Caco-2 (cell line): ENCODE data around the gene F5. TPM values are rescaled to one million over a fixed set of nuclear protein-coding genes. Genes with fewer than 3 reads are reported as not detected.

Source experiments
- BruUV-seq: library from RNA; stranded (reverse); fragments of 400-500 nt; replicated peaks from 2 replicates; lab custom pipeline; 2021; lab: Mats Ljungman, UMichigan
- CTCF ChIA-PET: fragments of 300-600 bp; sonication (Branson Sonifier 250); formaldehyde crosslinking; loops from one replicate; lab custom pipeline; 2022; ENCODE audit warnings: antibody characterized with exemption; lab: Charles Lee
- POLR2A ChIA-PET: fragments of 300-600 bp; sonication (Branson Sonifier 250); formaldehyde crosslinking; loops from one replicate; lab custom pipeline; 2022; ENCODE audit warnings: antibody characterized with exemption; lab: Charles Lee
- DNase-seq, 2 experiments: peaks; one replicate each; pipeline versions ENCODE4 v3.0.0 to v3.0.0-alpha.2; 2020 to 2022
- H3K27me3 ChIP-seq: replicated peaks from 2 replicates; pipeline ENCODE4 v1.6.0; 2011; ENCODE audit warnings: low read length; ENCODE audit not compliant: control insufficient read depth, insufficient read depth
- H3K36me3 ChIP-seq: 2 replicates; pipeline ENCODE4 v1.5.1; 2011; ENCODE audit warnings: low read length; ENCODE audit not compliant: control insufficient read depth, insufficient read depth
- H3K4me1 ChIP-seq: fragments of 250-450 bp; sonication (Bioruptor Pico); 2 replicates; pipeline ENCODE4 v1.5.1; 2020; ENCODE audit warnings: mild to moderate bottlenecking
- H3K4me3 ChIP-seq: 2 replicates; pipeline ENCODE4 v1.5.1; 2011; ENCODE audit warnings: low read depth, mild to moderate bottlenecking, control low read depth, low read length
- H3K9me3 ChIP-seq: fragments of 250-450 bp; sonication (Bioruptor Pico); 2 replicates; pipeline ENCODE4 v1.5.1; 2020; ENCODE audit warnings: mild to moderate bottlenecking, moderate library complexity
- H3K27ac Mint-ChIP-seq: one replicate; pipeline ENCODE4 v1.8.0; 2022; ENCODE audit warnings: mixed read lengths; ENCODE audit not compliant: unreplicated experiment
- H3K27me3 Mint-ChIP-seq: one replicate; pipeline ENCODE4 v1.8.0; 2022; ENCODE audit warnings: mixed read lengths; ENCODE audit not compliant: insufficient read depth, unreplicated experiment
- H3K36me3 Mint-ChIP-seq: one replicate; pipeline ENCODE4 v1.8.0; 2022; ENCODE audit warnings: mild to moderate bottlenecking, mixed read lengths; ENCODE audit not compliant: insufficient read depth, unreplicated experiment
- H3K4me1 Mint-ChIP-seq: one replicate; pipeline ENCODE4 v1.8.0; 2022; ENCODE audit warnings: low read depth, mixed read lengths; ENCODE audit not compliant: unreplicated experiment
- H3K4me3 Mint-ChIP-seq: one replicate; pipeline ENCODE4 v1.8.0; 2022; ENCODE audit warnings: mild to moderate bottlenecking, moderate library complexity, mixed read lengths; ENCODE audit not compliant: unreplicated experiment
- H3K9me3 Mint-ChIP-seq: one replicate; pipeline ENCODE4 v1.8.0; 2022; ENCODE audit warnings: mixed read lengths; ENCODE audit not compliant: unreplicated experiment
- CTCF ChIP-seq, 2 experiments: fragments of 200-600 bp in 1 of 2; IDR thresholded peaks; 1 replicate in 1 of 2; 2 replicates in 1 of 2; pipeline versions ENCODE4 v1.5.1 to v1.8.0; 2011 to 2022; ENCODE audit warnings: antibody characterized with exemption in 1 of 2, control low read depth in 1 of 2, inconsistent platforms in 1 of 2, low read depth in 1 of 2, low read length in 1 of 2, mild to moderate bottlenecking in 1 of 2, moderate library complexity in 1 of 2; ENCODE audit not compliant: insufficient read depth in 1 of 2, severe bottlenecking in 1 of 2, unreplicated experiment in 1 of 2
- intact Hi-C: fragments of 100-400 bp; cut with micrococcal nuclease; formaldehyde crosslinking; loops from one replicate; pipeline ENCODE4 v1.10.0; 2022; ENCODE audit not compliant: unreplicated experiment
- total RNA-seq: library from RNA; stranded (reverse); gene quantifications from 2 replicates; pipeline ENCODE4 v1.2.3, GENCODE V29; 2022

The F5 gene
- total RNA-seq, 1 experiment from 2014 or later: 0.50 TPM

DNA sequence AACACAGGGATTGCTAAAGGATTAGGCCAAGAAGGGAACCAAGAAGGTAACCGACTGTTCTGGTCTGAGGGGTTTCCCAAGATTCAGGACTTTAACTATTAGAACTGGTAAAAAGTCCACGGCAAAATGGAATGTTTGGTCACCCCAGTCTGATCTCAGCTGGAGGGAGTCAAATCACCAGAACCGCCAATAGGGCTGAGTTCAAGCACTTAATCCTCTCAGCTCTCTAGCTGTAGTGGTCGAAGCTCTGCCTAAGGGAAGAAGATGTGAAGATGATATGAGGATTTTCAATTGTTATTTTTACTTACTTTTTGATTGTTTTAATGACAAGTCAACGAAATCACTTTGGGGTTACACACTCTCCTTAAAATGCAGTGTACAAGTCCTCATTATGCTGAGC lies 29.1 kb downstream of the F5 start:
- no peak for DNase-seq
- H3K36me3 ChIP-seq: no peaks in the 10 kb centered on the region
- no peak overlapping the region for H3K27ac Mint-ChIP-seq
- H3K36me3 Mint-ChIP-seq: no peaks in the 10 kb centered on the region
- intact Hi-C loops: no loop called here
- no peaks in the 10 kb centered on the region for H3K27me3 ChIP-seq
- H3K4me1 ChIP-seq: no peaks in the 10 kb centered on the region
- CTCF ChIA-PET: interaction anchor here (1.7 kb wide), 1 partner anchor 252 kb away, joined by 3 read pairs; no protein-coding TSS in a partner anchor
- H3K27me3 Mint-ChIP-seq: no peaks in the 10 kb centered on the region
- TF ChIP-seq CTCF (IDR thresholded peaks at IDR 0.05; ENCODE audit: insufficient read depth in 1 of 2, low read depth in 1 of 2, low read length in 1 of 2, severe bottlenecking in 1 of 2, unreplicated experiment in 1 of 2): no peak
- no peak overlapping the region for H3K4me3 Mint-ChIP-seq
- POLR2A ChIA-PET: no interaction called here
- no peaks in the 10 kb centered on the region for H3K9me3 ChIP-seq
- H3K4me1 Mint-ChIP-seq: no peaks in the 10 kb centered on the region
- peaks cover 4% of the 10 kb centered on the region for H3K9me3 Mint-ChIP-seq
- no TSS peak for BruUV-seq
- H3K4me3 ChIP-seq: no peak overlapping the region

GRCh38 chr1:169550294-169550693 lies 36.0 kb downstream of the F5 start:
- Histone ChIP-seq H3K4me3 (no peak overlapping the region), H3K9me3 (no peaks in the 10 kb centered on the region), H3K36me3 (no peaks in the 10 kb centered on the region), H3K4me1 (peaks cover 25% of the 10 kb centered on the region), H3K27me3 (no peaks in the 10 kb centered on the region)
- TF ChIP-seq CTCF (IDR thresholded peaks at IDR 0.05; ENCODE audit: insufficient read depth in 1 of 2, low read depth in 1 of 2, low read length in 1 of 2, severe bottlenecking in 1 of 2, unreplicated experiment in 1 of 2): peak; percentile 58 to 62
- no TSS peak for BruUV-seq
- H3K9me3 Mint-ChIP-seq: no peaks in the 10 kb centered on the region
- ChIA-PET POLR2A (no interaction called here), CTCF (interaction anchor here (0.6 kb wide), 1 partner anchor 1386 kb away, joined by 5 read pairs; no protein-coding TSS in a partner anchor)
- H3K4me1 Mint-ChIP-seq: peaks cover 26% of the 10 kb centered on the region
- intact Hi-C loops: loop anchor here (1.0 kb wide), 5 partner anchors 22 to 259 kb away; partner anchors contain the start of gene F5
- H3K27me3 Mint-ChIP-seq: no peaks in the 10 kb centered on the region
- no peak overlapping the region for H3K27ac Mint-ChIP-seq
- H3K4me3 Mint-ChIP-seq: no peak overlapping the region
- H3K36me3 Mint-ChIP-seq: no peaks in the 10 kb centered on the region
- peak in 1 of 2 experiments; percentile 54 for DNase-seq

DNA sequence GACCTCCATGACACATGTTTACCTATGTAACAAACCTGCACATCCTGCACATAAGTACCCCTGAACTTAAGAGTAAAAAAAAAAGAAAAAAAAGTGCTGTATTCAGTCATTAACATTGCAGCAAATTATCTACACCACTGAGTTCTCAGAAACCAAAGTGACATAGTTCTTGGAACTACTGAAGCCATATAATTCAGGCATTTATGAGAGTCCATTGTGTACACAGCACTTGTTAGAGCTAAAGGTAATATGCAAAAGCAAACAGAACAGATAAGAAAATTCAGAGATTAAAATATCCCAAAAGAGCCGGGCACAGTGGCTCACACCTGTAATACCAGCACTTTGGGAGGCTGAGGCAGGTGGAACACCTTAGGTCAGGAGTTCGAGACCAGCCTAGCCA lies 38.0 kb downstream of the F5 start:
- H3K4me3 Mint-ChIP-seq: no peak overlapping the region
- no peak overlapping the region for H3K27ac Mint-ChIP-seq
- H3K4me1 Mint-ChIP-seq: peaks cover 26% of the 10 kb centered on the region
- H3K4me3 ChIP-seq: no peak overlapping the region
- H3K27me3 Mint-ChIP-seq: no peaks in the 10 kb centered on the region
- no peak for TF ChIP-seq CTCF (IDR thresholded peaks at IDR 0.05; ENCODE audit: insufficient read depth in 1 of 2, low read depth in 1 of 2, low read length in 1 of 2, severe bottlenecking in 1 of 2, unreplicated experiment in 1 of 2)
- H3K9me3 Mint-ChIP-seq: no peaks in the 10 kb centered on the region
- peaks cover 27% of the 10 kb centered on the region for H3K4me1 ChIP-seq
- H3K27me3 ChIP-seq: no peaks in the 10 kb centered on the region
- no peaks in the 10 kb centered on the region for H3K36me3 ChIP-seq
- intact Hi-C loops: loop anchor here (5.0 kb wide), 2 partner anchors 156 to 181 kb away; partner anchors contain the start of genes BLZF1 and NME7
- ChIA-PET CTCF (interaction anchor here (1.1 kb wide), 1 partner anchor 164 kb away, joined by 4 read pairs; no protein-coding TSS in a partner anchor), POLR2A (interaction anchor here (1.2 kb wide), 1 partner anchor 63 kb away, joined by 3 read pairs; the partner anchor contains the start of gene SLC19A2)
- no peaks in the 10 kb centered on the region for H3K9me3 ChIP-seq
- no TSS peak for BruUV-seq
- H3K36me3 Mint-ChIP-seq: no peaks in the 10 kb centered on the region
- DNase-seq: peak in 1 of 2 experiments; percentile 47
